A673 (cell line): Measurements from ENCODE around the gene PTGES.

Experiments used
- CTCF ChIP-seq: fragments of 300-800, 200-600 bp; sonication (generic); conservative IDR thresholded peaks from 2 replicates; pipeline ENCODE4 v1.5.1; 2017; ENCODE audit warnings: low read depth, mild to moderate bottlenecking, antibody characterized with exemption, low read length, moderate library complexity, mixed read lengths
- EZH2 ChIP-seq: fragments of 200-600 bp; sonication (generic); IDR thresholded peaks from 2 replicates; pipeline ENCODE4 v1.6.1; 2017; ENCODE audit warnings: borderline replicate concordance, low read depth, mild to moderate bottlenecking, mixed read lengths, antibody characterized with exemption, low read length; ENCODE audit not compliant: poor library complexity, severe bottlenecking

- TF ChIP-seq CTCF (no peak), EZH2 (no peak)
These were observed 6.6 kb downstream of the PTGES start for GRCh38 chr9:129746092-129746777.
